HG02870 (cell line): ENCODE results near the gene APCDD1.

Experiments used
- ATAC-seq: cut with Tn5 transposase; IDR thresholded peaks from one replicate; pipeline ENCODE4 v1.9.1; 2021; ENCODE audit warnings: mild to moderate bottlenecking, moderate library complexity; ENCODE audit not compliant: unreplicated experiment

Gene APCDD1

GRCh38 chr18:10431680-10432079 lies 22.8 kb upstream of the APCDD1 start:
- no peak for ATAC-seq

DNA sequence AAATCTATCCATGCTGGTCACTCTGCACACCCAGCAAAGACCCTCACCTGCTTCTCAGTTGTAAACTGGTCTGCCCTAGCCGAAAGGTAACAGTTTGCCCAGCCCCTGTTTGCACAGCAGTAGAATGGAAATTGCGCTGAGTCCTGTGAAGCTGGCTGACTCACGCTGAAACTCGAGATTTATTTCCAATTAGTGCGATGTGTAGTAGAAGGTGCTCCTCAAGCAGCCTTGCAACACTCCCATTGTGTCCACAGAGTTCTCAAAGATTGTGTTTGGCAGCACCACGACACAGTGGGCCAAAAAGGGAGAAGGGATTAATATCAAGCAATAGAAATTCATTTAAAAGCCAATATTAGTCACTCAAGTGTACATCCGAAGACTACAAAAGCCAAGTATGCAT lies 21.7 kb upstream of the APCDD1 start:
- ATAC-seq = no peak

DNA sequence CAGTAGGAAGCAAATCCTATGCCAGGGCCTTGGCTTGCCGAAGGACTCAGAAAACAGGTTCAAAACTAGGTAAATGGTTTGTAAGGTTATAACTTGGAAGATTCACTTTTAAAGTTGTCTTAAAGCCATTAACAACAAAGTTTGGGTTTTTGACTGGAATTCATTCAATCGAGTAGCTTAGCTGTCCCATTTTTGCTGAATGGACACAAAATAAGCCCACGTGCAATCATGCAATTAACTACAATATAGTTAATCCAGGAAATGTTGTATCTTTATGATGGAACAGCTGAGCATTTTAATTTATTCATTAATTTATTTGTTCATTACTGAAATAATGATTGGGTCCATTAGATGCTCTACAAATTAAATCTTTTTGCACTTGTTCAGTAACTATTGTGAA lies 18.3 kb upstream of the APCDD1 start:
- no peak for ATAC-seq

DNA sequence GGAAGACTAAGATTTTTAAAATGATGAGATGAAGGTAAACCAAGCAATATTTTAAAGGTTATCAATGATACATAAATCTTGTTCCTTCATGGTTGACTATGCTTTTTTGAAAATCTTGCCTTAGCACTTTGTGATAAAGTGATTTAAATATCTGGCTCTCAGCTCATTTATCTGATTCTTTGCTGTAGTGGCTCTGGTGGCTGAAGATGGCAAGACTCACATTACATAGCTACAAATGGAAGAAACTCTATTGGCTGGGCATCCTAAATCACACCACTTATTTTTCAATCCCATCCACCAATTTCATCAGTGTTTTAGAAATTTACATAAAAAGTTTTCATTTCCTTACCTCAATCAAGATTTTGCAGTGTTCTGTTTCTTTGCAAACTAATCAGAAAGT lies 16.6 kb upstream of the APCDD1 start:
- no peak for ATAC-seq

GRCh38 chr18:10439898-10440297 lies 14.5 kb upstream of the APCDD1 start:
- no peak for ATAC-seq

GRCh38 chr18:10440884-10441283 lies 13.6 kb upstream of the APCDD1 start:
- no peak for ATAC-seq

DNA sequence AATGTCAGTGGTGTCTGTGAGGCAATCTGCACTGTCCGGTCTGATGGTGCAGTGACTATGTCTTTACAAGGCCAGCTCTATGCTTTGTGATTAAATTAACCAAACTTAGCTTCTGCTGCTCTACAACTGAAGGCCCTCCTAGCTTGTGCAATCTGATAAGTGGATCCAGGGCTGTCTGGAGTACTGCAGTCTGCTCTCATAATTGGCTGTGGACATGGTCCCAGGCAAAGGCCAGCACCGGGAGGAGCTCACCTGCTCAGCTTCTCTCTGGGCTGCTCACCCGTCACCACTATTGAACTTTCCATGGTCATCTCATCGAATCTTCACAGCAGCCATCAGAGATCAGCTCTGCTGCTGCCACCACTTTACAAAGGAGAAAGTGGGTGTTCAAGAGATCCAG lies 13.0 kb upstream of the APCDD1 start:
- no peak for ATAC-seq

- ATAC-seq = no peak
Measured at GRCh38 chr18:10442551-10442971, 11.9 kb upstream of the APCDD1 start.

DNA sequence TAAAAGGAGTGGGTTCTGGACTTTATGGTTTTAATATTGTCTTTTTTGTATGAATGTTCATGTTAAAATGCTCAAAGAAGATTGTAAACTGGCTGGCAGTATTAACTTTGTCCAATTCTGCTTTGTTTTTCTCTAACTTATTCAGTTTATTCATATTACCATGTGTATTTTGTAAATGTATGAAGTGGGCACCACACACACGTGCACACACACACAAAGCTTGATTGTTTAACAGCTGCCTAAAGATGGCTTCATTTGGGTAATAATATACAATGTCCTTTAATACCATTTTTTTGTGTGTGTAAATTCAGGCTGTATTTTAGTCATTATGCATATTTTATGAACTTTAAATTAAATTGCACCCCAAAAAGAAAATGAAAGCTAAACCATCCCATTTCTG lies 11.4 kb upstream of the APCDD1 start:
- no peak for ATAC-seq

DNA sequence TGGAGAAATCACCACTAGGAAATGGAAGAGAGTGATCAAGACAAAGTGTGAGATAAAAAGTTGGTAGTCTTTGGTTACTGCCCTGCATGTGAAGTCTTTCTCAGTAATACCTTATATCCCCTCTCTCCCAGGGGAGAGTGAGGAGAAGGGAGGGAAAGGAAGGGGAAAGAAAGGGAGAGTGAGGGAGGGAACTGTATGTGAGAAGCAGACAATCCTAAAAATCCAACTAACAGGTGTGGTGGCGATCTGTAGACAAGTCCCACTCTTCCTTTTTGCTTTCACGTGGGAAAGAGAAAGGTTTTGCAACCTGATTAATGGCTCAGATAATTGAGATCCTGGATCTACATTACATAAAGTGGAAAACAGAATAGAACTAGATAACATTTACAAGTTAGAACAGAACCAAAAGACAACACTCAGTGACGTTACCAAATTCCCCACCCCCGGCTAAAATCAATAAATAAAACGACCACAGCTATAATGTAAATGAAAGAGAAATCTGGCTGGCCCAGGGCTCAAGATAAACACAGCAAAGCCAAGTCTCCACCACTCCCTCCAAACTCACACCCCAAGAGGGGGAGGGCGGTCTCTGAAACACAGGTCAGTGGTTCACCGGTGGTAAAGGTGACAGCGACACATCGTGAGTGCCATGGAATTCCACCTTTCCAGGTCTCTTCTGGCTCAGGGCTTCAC lies 10.0 kb upstream of the APCDD1 start:
- ATAC-seq = no peak

DNA sequence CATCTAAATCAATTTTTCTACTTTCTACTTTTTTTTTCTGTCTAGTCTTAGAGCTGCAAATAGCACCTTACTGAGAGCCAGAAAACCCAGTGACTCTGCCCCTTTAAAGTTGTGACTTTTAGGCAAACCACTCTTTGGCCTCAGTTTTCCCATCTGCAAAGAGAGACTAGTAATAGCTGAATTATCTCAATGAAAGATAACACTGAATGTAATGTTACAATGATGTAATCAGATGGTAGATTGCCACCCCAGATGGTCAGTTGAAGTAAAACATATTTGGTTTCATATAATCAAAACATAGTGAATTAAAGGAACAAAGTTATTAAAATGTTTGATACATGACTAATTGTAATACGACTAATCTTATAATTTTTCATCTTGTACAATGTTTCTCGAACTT lies 5.0 kb upstream of the APCDD1 start:
- ATAC-seq = no peak

DNA sequence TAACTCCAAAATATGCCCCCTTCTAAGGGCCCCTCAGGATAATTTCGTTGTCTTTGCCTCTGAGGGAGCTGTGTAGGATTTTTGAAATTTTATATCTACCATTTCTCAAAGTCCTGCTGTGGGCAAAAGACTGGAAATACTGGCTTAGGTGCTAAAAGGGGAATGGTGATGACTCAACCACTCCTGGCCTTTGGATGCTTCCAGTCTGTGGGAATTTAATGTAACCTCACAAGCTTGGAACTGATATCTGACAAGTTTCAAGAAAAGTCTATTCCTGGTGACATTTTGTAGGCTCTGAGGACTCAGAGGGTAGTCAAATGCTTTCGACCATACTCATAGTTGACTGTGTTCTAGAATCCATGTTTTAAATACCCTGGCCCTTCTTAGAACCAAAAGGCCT lies 3.4 kb upstream of the APCDD1 start:
- no peak for ATAC-seq

DNA sequence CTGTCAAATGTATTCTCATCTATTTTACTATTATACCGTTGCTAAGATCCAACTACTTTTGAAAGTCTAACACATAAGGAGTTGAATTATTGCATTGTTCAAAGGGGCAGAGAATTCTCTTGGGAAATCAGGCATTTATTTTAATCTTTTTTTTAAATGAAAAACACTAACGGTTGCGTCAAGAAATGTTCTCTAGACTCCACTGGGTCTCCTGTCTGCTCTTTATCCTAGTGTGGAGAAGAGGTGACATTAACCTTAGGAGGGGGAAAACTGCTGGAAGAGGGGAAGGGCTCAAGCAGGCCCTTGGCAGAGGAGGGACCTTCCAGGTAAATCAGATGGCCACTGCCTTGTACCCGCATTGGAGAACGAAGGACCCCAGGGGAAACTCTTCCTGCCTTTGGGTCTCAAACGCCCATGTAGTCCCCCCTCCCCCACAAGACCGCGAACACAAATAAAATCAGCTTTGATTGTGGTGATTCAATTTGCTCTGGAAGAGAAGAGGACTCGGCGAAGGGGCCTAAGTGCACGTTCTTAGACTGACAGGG lies 1.1 kb upstream of the APCDD1 start:
- ATAC-seq = no peak

DNA sequence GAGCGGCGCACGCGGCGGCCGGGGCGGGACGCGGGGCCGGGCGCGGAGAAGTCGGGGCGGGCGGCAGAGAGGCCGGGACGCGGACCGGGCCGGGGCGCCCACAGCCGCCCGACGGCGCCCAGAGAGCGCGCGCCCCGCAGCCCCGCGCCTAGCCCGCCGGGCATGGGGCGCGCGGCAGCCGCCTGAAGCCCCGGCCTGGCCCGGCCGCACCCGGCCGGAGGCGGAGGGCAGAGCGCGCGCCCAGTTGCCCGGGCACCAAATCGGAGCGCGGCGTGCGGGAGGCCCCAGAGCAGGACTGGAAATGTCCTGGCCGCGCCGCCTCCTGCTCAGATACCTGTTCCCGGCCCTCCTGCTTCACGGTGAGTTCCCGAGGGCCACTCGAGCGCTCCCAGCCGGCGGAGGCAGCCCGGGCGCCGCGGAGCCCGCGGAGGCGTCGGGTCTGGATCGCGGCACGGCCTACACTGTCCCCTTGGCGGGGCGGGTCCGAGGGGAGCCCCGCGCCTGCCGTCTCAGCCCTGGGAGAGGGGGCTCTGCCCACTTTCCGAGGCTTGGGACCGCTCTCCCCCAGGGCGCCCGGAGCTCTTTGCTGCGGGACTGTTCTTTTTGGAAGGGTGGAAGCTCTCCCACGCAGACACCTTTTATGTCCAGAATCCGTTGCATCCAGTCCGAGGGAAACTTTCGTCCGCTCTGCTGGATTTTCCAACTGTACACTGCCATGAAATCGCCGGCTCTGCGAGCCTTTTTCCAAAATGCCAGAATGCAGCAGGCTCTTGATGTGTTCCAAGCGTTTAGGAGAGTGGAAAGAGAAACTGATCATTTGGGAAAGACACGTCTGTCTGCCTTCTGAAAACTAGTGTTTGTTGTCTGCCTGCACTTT lies 484 bp downstream of the APCDD1 start:
- ATAC-seq = no peak

GRCh38 chr18:10455726-10456453 lies 1.5 kb downstream of the APCDD1 start:
- no peak for ATAC-seq

- no peak for ATAC-seq
Measured at GRCh38 chr18:10456718-10457117, 2.3 kb downstream of the APCDD1 start.

DNA sequence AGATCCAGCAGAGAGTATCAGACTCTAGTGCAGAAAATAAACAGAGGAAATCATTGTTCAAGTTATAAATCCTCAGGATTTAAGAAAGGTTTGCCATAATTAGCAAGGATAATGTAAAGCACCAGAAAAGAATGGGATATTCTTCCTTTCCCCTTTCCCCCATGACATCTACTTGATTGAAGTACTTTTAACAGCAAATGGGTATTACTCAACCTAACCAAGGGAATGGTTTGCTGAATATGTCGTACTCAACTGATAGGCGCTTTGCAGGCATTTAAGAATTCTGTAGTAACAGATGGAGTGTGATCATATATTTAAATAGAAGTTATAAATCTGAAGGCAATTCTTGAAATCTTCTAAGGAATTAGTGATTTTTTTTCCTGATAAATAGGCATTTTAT lies 2.7 kb downstream of the APCDD1 start:
- ATAC-seq = no peak

- ATAC-seq = no peak
Measured at GRCh38 chr18:10457767-10458166, 3.3 kb downstream of the APCDD1 start.

DNA sequence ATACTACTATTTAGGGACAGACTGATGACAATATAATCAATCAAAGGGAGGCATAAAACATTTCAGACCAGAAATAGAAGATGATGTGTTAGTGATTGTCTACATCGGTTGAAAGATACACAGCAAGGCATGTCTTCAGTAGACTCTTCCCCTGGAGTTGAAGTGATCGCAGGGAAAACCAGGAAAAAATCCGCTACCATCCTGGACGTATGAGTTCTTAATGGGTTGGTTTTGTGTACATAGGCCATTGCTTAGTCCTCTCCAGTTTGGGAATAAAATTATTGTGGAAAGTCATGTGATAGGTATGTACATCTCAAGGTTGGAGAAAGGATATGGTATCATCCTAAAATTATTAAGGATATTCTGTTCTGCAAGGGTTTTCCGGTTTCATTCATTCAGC lies 4.3 kb downstream of the APCDD1 start:
- ATAC-seq = no peak

- no peak for ATAC-seq
Measured at GRCh38 chr18:10459587-10459986, 5.2 kb downstream of the APCDD1 start.

DNA sequence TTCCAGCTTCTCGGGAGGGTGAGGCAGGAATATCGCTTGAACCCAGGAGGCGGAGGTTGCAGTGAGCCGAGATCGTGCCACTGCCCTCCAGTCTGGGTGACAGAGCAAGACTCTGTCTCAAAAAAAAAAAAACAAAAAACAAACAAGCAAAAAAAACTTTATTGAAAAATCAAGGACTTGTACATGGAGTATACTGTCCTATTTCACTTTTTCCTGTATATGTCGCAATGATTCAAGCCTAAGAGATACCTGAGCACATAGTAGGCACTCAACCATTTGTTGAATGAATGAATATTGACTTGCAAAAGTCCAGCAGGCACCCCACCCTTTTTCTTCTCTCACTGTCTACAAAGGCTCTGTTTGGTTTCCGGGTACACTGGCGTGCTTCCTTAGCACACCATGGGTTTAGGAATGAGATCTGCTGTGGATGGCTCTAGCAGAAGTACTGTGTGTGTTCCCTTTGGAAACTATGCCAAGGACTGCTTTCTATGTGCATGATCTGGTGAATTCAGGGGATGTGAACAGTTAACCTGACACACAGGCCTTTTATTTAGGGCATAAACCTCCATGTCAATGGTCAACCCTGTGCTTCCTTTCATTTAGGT lies 6.1 kb downstream of the APCDD1 start:
- no peak for ATAC-seq
